Heart right ventricle (tissue), 16 donors: Measurements from ENCODE around the gene SAMD8. TPM values are rescaled to one million over a fixed set of nuclear protein-coding genes. Genes with fewer than 3 reads are reported as not detected.
A peak's percentile ranks its signal among the peaks of the same experiment; 100 is the strongest.

ENCODE experiments used
- ATAC-seq, 8 donors: fragments of 200-7000 bp; cut with Tn5 transposase; one replicate each; pipeline ENCODE4 v1.9.1; 2020; ENCODE audit warnings: mild to moderate bottlenecking in 8 of 8, moderate library complexity in 8 of 8, moderate number of reproducible peaks in 1 of 8
- DNase-seq, 2 donors: peaks; one replicate each; pipeline ENCODE4 v3.0.0-alpha.2; 2020
- H3K27ac ChIP-seq, 10 donors: fragments of 200-600 bp; sonication (generic) in 2 of 10; one replicate each; pipeline versions ENCODE4 v1.5.0 to v1.8.0; 2020 to 2022; ENCODE audit warnings: mild to moderate bottlenecking in 3 of 10
- H3K27me3 ChIP-seq, 7 donors: fragments of 200-600 bp; one replicate each; pipeline ENCODE4 v1.8.0; 2021 to 2022; ENCODE audit warnings: mild to moderate bottlenecking in 2 of 7
- H3K36me3 ChIP-seq, 9 donors: fragments of 200-600 bp; sonication (generic) in 1 of 9; one replicate each; pipeline versions ENCODE4 v1.5.0 to v1.8.0; 2020 to 2022; ENCODE audit warnings: mild to moderate bottlenecking in 2 of 9
- H3K4me1 ChIP-seq, 9 donors: fragments of 200-600 bp; sonication (generic) in 1 of 9; one replicate each; pipeline versions ENCODE4 v1.5.0 to v1.8.0; 2020 to 2022; ENCODE audit warnings: mild to moderate bottlenecking in 4 of 9
- H3K4me3 ChIP-seq, 10 donors: fragments of 200-600 bp; sonication (generic) in 2 of 10; one replicate each; pipeline versions ENCODE4 v1.5.0 to v1.8.0; 2020 to 2022; ENCODE audit warnings: mild to moderate bottlenecking in 7 of 10, moderate library complexity in 2 of 10
- H3K9me3 ChIP-seq, 11 donors: fragments of 200-600 bp in 10 of 11; sonication (generic) in 2 of 11; one replicate each; pipeline versions ENCODE4 v1.5.0 to v1.8.0; 2013 to 2022; ENCODE audit warnings: mild to moderate bottlenecking in 2 of 11, control low read depth in 1 of 11, moderate library complexity in 1 of 11
- CTCF ChIP-seq, 9 donors: fragments of 200-600 bp; sonication (generic) in 2 of 9; IDR thresholded peaks; one replicate each; pipeline versions ENCODE4 v1.5.0 to v1.8.0; 2021 to 2022; ENCODE audit warnings: antibody characterized with exemption in 9 of 9, mild to moderate bottlenecking in 5 of 9, moderate library complexity in 1 of 9
- WGBS, 2 donors: extraction: QIAGEN DNeasy Blood & Tissue Kit; methylation state at CpG; one replicate each; pipeline ENCODE4 v1.1.7; 2013; ENCODE audit warnings: inconsistent platforms in 1 of 2; 5-methylcytosine and 5-hydroxymethylcytosine counted together
- intact Hi-C, 10 donors: fragments of 100-400 bp; cut with DNase I; formaldehyde crosslinking; loops; one replicate each; pipeline versions ENCODE4 v1.11.1 to v1.14.2; 2022
- polyA plus RNA-seq, 2 donors: library from polyadenylated mRNA; stranded (reverse); fragments of 200-250 nt; gene quantifications; one replicate each; pipeline ENCODE4 v1.2.3, GENCODE V29; 2013
- total RNA-seq, 10 donors: library from RNA; stranded (reverse); fragmentation: NEBNext Ultra II Directional in 3 of 10; extraction: Animal tissue kit (Norgen Biotek cat#: 25700) in 3 of 10; gene quantifications; one replicate each; pipeline versions ENCODE4 v1.2.1 to v1.2.4, GENCODE V29; 2021 to 2023
- donor health status: Arrhythmogenic right ventricular cardiomyopathy.
- donor health status: ischemic (EF 13 %, LVEDD 7.1; RV severe dilation, severe dysfunction).
- donor health status: healthy with polysubstance abuse.
- donor health status: DM: no; HTN: yes; CAD: no.
- donor health status: DM: no; HTN: no; CAD: no.
- donor health status: ischemic (EF 25% LVEDD 6.9; RV normal size, moderate dysfunction).
- donor health status: ischemic (EF 25% LVEDD 5.7; RV mildly dilated, moderate dysfunction).
- donor health status: healthy.
- donor health status: DM: yes; HTN: yes; CAD: no.
- donor health status: Ischemic cardiomyopathy.
- donor health status: ischemic (EF 35%, LVEDD 5.7; RV mildly dilated, moderate dysfunction).
- donor health status: nonischemic (EF 11% LVEDD 7.7; RV severe dilation, severe dysfunction).
- donor health status: DM: yes; HTN: yes; CAD: no.
- donor health status: PGD.
- donor health status: ischemic (EF 29% LVEDD 5.4; RV normal size, mild dysfunction).
- donor health status: nonischemic (EF 23%, LVEDD 6.1; RV moderate dilation, normal function).

Gene SAMD8
- total and polyA plus RNA-seq, 12 donors: 5.3 to 31.2 (median 25.4) TPM

GRCh38 chr10:75165684-75166622 lies 54.5 kb downstream of the SAMD8 start:
- no peaks in the 10 kb centered on the region for H3K27me3 ChIP-seq
- ATAC-seq (peak in 2 of 8 donors; percentile 39 to 40), DNase-seq (no peak)
- peaks cover 0 to 54% (median 19%) of the 10 kb centered on the region in 9 donors for H3K4me1 ChIP-seq
- peaks cover 0 to 58% (median 15%) of the 10 kb centered on the region in 9 donors for H3K36me3 ChIP-seq
- no peaks in the 10 kb centered on the region for H3K9me3 ChIP-seq
- H3K27ac ChIP-seq: peak overlapping the region in 3 of 10 donors; percentile 2 to 50 (median 2)
- intact Hi-C loops: no loop called here
- WGBS, 2 donors: 73 to 76% methylated on average over 2 of the region's 2 CpGs
- no peak for TF ChIP-seq CTCF (IDR thresholded peaks at IDR 0.05)
- no peak overlapping the region for H3K4me3 ChIP-seq

GRCh38 chr10:75166623-75166972 lies 55.1 kb downstream of the SAMD8 start:
- intact Hi-C loops: no loop called here
- H3K4me3 ChIP-seq: no peak overlapping the region
- ATAC-seq (no peak), DNase-seq (no peak)
- peaks cover 0 to 64% (median 15%) of the 10 kb centered on the region in 9 donors for H3K36me3 ChIP-seq
- TF ChIP-seq CTCF (IDR thresholded peaks at IDR 0.05): no peak
- 89 to 95% methylated on average over 1 of the region's 1 CpG for WGBS, 2 donors
- H3K27me3 ChIP-seq: no peaks in the 10 kb centered on the region
- H3K27ac ChIP-seq: peak overlapping the region in 4 of 10 donors; percentile 2 to 50 (median 12)
- no peaks in the 10 kb centered on the region for H3K9me3 ChIP-seq
- peaks cover 0 to 51% (median 19%) of the 10 kb centered on the region in 9 donors for H3K4me1 ChIP-seq

GRCh38 chr10:75168275-75168674 lies 56.8 kb downstream of the SAMD8 start:
- H3K9me3 ChIP-seq: no peaks in the 10 kb centered on the region
- peak overlapping the region in 5 of 10 donors; percentile 13 to 40 (median 33) for H3K27ac ChIP-seq
- intact Hi-C loops: no loop called here
- no peak overlapping the region for H3K4me3 ChIP-seq
- no peaks in the 10 kb centered on the region for H3K27me3 ChIP-seq
- 72 to 81% methylated on average over 6 of the region's 6 CpGs for WGBS, 2 donors
- peaks cover 0 to 77% (median 15%) of the 10 kb centered on the region in 9 donors for H3K36me3 ChIP-seq
- TF ChIP-seq CTCF (IDR thresholded peaks at IDR 0.05): no peak
- DNase-seq: no peak
- no peak for ATAC-seq
- peaks cover 0 to 42% (median 19%) of the 10 kb centered on the region in 9 donors for H3K4me1 ChIP-seq

- Histone ChIP-seq H3K27me3 (no peaks in the 10 kb centered on the region), H3K4me3 (no peak overlapping the region), H3K9me3 (no peaks in the 10 kb centered on the region), H3K4me1 (peaks cover 0 to 35% (median 14%) of the 10 kb centered on the region in 9 donors), H3K27ac (peak overlapping the region in 9 of 10 donors; percentile 33 to 75 (median 64)), H3K36me3 (peaks cover 0 to 69% (median 12%) of the 10 kb centered on the region in 9 donors)
- intact Hi-C loops: loop anchor here in 3 of 10 donors (5.0 to 10.0 kb wide), 3 partner anchors 33 to 58 kb away; partner anchors contain the start of gene SAMD8 (in 2 of the 3)
- TF ChIP-seq CTCF (IDR thresholded peaks at IDR 0.05): no peak
- ATAC-seq (peak; percentile 34 to 88 (median 78)), DNase-seq (no peak)
- WGBS, 2 donors: 30 to 45% methylated on average over 1 of the region's 1 CpG
Measured at GRCh38 chr10:75170215-75170614, 58.8 kb downstream of the SAMD8 start.
